Parietal lobe (tissue), 2 donors: ENCODE results near the gene GRIN2A. TPM values are rescaled to one million over a fixed set of nuclear protein-coding genes. Genes with fewer than 3 reads are reported as not detected.

Experiments
- small RNA-seq: library from RNA; depleted of rRNA; stranded (forward); fragments of <200 nt; gene quantifications from one replicate; pipeline ENCODE3, GENCODE V24; 2014; ENCODE audit warnings: low replicate concordance
- total RNA-seq: library from RNA; depleted of rRNA; stranded (reverse); fragments of >200 nt; gene quantifications from one replicate; pipeline ENCODE4 v1.2.3, GENCODE V29; 2014

Gene GRIN2A
- total RNA-seq: 18.5 TPM

DNA sequence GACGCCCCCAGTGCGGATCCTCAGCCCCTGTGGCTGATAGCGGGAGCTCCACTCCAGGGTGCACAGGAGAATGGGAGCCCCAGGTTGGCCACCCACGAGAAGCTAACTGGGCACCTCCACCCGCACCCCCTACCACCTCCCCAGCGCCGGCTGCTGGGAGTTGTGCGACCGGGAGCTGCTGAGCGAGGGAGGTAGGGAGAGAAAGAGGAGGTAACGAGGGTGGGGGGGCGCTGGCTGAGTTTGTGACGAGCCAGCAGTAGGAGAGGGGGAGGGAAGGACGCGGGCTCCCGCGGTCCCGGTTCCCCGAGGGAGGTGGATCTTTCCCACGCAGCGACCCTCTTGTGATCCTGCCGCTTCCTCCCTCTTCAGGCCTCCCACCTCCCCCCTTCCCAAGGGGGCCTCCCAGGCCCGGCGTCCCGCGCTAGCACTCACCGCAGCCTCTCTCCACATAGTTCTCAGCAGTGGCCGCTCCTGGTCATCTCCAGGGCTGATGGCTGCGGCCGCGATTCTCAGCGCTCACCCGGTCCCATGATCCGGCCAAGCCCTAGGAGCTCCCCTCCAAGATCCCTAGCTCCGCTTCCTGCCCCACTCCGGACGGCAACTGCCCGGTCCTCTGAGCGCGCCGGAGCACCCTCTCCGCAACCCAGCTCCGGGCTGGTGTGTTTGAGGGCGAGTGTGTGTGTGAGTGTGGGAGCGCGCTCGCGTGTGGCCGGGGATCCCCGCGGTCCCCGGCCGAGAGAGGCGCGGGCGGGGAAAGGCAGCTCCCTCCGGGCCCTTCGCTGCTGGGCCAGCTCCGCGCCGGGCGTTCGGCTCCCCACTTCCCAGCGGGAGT, at the start of gene GRIN2A:
Gene GRIN2A (minus strand): TSS at position 207 of the 832 bp plus-strand sequence. CDS start 2,017 bp downstream, outside the sequence.

Small RNA genes lying within 50 kb of the gene (small RNA-seq; reads per million reads assigned to genes)
- gene RN7SL493P: not detected

Other genes with a start within 250 kb of the GRIN2A start
- gene ATF7IP2, start 203.6 kb upstream of the GRIN2A start, total RNA-seq: 14.4 TPM